HG02763 (cell line): ENCODE data around the gene STK11.

Experiments
- ATAC-seq: cut with Tn5 transposase; IDR thresholded peaks from one replicate; pipeline ENCODE4 v1.9.1; 2021; ENCODE audit warnings: mild to moderate bottlenecking, moderate library complexity; ENCODE audit not compliant: unreplicated experiment

Gene STK11

GRCh38 chr19:1269065-1269477, 63.5 kb downstream of the STK11 start, which contains the start of gene CIRBP:
TSS of gene CIRBP (plus strand) at chr19:1269332. CDS start at chr19:1270934, 1,602 bp downstream.
- peak; percentile 61 for ATAC-seq

GRCh38 chr19:1269478-1270212, 64.1 kb downstream of the STK11 start:
- peak; percentile 29 for ATAC-seq

GRCh38 chr19:1270213-1270853, 64.8 kb downstream of the STK11 start:
- ATAC-seq, result no peak

GRCh38 chr19:1270854-1271527, 65.4 kb downstream of the STK11 start:
- no peak for ATAC-seq

GRCh38 chr19:1271528-1272422, 66.2 kb downstream of the STK11 start:
- no peak for ATAC-seq

GRCh38 chr19:1272423-1273262, 67.1 kb downstream of the STK11 start:
- no peak for ATAC-seq

- no peak for ATAC-seq
These were observed 67.9 kb downstream of the STK11 start for GRCh38 chr19:1273263-1274041.

GRCh38 chr19:1274081-1274851, 68.7 kb downstream of the STK11 start:
- ATAC-seq, result no peak

- ATAC-seq, result no peak
These were observed 69.3 kb downstream of the STK11 start for GRCh38 chr19:1274852-1275259.

GRCh38 chr19:1275260-1275975, 69.8 kb downstream of the STK11 start, which contains the start of gene FAM174C:
TSS of gene FAM174C (plus strand) at chr19:1275530. CDS start at chr19:1275550, 20 bp downstream.
- peak; percentile 77 for ATAC-seq

- no peak for ATAC-seq
These were observed 70.5 kb downstream of the STK11 start for GRCh38 chr19:1275976-1276627.

- no peak for ATAC-seq
These were observed 71.0 kb downstream of the STK11 start for GRCh38 chr19:1276628-1277022.

- no peak for ATAC-seq
These were observed 71.5 kb downstream of the STK11 start for GRCh38 chr19:1277061-1277460.
